Effector CD4-positive, alpha-beta T cell (primary cell): Measurements from ENCODE around the gene AFMID.
"Not testable (repeated sequence)": the region's sequence is repeated elsewhere in the genome, so short reads cannot be mapped to it uniquely, and the experiment has no call there.

Experiments used
- DNase-seq: peaks from one replicate; pipeline ENCODE4 v3.0.0-alpha.2; 2020

Gene AFMID

GRCh38 chr17:78240012-78240655 is 53.0 kb downstream of the AFMID start:
- DNase-seq = no peak

- no peak for DNase-seq
Measured at GRCh38 chr17:78240839-78241238, 53.7 kb downstream of the AFMID start.

- no peak for DNase-seq
Measured at GRCh38 chr17:78241277-78242023, 54.3 kb downstream of the AFMID start.

GRCh38 chr17:78242024-78242742 is 55.0 kb downstream of the AFMID start:
- no peak for DNase-seq

GRCh38 chr17:78247304-78247703 is 60.1 kb downstream of the AFMID start:
- DNase-seq = no peak

- DNase-seq = no peak
Measured at GRCh38 chr17:78248051-78248914, 61.1 kb downstream of the AFMID start.

- DNase-seq = no peak
Measured at GRCh38 chr17:78249074-78249817, 62.1 kb downstream of the AFMID start.

- no peak for DNase-seq
Measured at GRCh38 chr17:78249818-78250806, 63.0 kb downstream of the AFMID start.

- peak; percentile 76 for DNase-seq
Measured at GRCh38 chr17:78250891-78251772, 64.0 kb downstream of the AFMID start.

GRCh38 chr17:78251773-78252103 is 64.6 kb downstream of the AFMID start:
- DNase-seq = no peak

GRCh38 chr17:78252111-78252634 is 65.0 kb downstream of the AFMID start:
- peak; percentile 79 for DNase-seq

GRCh38 chr17:78252701-78253635 is 65.8 kb downstream of the AFMID start:
- no peak for DNase-seq

GRCh38 chr17:78253636-78253945 is 66.4 kb downstream of the AFMID start:
- DNase-seq = not testable (repeated sequence)

GRCh38 chr17:78253946-78254672 is 66.9 kb downstream of the AFMID start:
- DNase-seq = peak; percentile 77

GRCh38 chr17:78255029-78255656 is 68.0 kb downstream of the AFMID start:
- DNase-seq = no peak

GRCh38 chr17:78255953-78256706 is 69.0 kb downstream of the AFMID start:
- no peak for DNase-seq
